Activated naive CD4-positive, alpha-beta T cell treated with anti-CD3 and anti-CD28 coated beads, Interleukin-2, amount 50 U/mL, for 16 hours (primary cell): ENCODE results near the gene ARL4A.
A peak's percentile ranks its signal among the peaks of the same experiment; 100 is the strongest.
"Not testable (repeated sequence)": the region's sequence is repeated elsewhere in the genome, so short reads cannot be mapped to it uniquely, and the experiment has no call there.

Experiments
- DNase-seq: peaks from one replicate; pipeline ENCODE4 v3.0.0-alpha.2; 2020

ARL4A gene

DNA sequence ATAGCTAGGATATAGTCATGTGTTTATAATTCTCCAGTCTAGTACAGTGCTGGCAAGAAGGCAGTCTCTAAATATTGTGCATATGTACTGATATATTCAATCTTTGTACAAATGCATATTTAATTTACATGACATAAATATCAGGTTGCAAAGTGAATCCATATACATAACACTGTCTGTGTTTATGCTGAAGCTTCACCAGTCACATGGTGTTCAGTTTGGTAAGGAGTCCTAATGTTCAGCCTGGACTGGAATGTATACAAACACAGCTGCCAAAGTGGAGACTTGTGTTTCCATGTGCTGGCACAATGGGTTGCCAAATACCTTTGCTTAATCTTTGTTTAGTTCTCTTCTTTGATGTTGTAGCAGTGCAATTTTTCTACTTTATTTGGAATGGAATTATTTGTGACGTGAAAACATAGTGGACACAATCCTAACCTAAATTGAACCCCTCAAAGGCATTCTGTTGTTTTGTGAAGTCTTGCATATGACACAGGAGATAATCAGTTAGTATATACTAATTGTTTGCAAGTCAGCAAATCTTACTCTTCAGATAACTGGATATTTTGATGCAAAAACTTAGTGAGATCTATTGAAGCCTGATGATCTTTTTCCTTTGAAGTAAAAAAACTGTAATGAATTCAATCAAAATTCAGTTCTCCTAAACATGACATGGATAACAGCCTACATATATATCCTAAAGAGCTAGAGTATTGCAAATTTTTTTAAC lies 17.3 kb upstream of the ARL4A start:
- DNase-seq, result no peak

DNA sequence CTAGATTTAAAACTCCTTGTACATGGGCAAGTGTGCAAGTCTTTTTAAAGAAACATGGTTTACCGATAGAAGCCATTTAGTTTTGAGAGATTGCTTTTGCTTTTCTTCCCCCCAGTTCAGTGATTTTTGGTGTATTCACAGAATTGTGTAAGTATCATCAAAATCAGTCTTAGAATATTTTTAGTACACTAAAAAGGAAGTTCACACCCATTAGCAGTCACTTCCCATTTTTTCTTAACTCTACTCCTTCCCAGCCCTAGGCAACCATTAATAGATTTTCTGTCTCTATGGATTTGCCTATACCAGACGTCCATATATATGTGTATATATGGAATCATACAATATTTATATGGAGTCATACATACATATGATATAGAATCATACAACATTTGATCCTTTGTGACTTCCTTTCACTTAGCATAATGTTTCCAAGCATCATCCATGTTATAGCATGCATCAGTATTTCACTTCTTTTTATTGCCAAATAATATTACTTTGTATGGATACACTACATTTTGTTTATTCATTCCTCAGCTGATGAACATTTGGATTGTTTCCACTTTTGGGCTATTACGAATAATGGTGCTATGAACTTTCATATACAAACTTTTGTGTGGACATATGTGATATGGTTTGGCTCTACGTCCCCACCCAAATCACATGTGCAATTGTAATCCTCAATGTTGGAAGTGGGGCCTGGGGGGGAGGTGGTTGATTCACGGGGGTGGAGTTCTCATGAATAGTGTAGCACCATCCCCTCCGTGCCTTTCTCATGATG lies 16.5 kb upstream of the ARL4A start:
- no peak for DNase-seq

DNA sequence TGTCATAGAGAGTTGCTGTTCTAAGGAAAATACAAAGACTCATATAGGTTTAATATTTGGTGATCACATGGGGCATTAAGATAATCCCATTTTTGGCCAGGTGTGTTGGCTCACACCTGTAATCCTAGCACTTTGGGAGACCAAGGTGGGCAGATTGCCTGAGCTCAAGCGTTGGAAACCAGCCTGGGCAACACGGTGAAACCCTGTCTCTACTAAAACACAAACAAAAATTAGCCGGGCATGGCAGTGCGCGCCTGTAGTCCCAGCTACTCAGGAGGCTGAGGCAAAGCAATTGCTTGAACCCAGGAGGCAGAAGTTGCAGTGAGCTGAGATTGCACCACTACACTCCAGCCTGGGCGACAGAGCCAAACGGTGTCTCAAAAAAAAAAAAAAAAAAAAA lies 14.0 kb upstream of the ARL4A start:
- DNase-seq, result not testable (repeated sequence)

DNA sequence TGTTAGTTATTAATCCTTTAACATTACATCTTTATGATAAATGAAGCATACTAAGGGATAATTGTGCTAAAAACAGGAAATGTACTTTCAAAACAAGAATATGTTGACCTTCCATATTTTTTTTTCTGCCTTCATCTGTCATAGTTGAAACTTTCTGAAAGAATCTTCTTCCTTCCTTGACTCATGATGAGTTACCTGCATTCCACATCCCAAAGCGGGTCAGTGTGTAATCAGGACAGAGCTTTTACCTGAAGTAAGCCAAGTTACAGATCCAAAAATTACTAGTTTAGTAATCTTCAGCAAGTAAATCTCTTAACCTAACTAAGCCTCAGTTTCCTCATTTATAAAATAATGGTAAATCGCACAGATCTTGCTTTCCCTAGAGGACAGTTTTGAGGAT lies 13.4 kb upstream of the ARL4A start:
- no peak for DNase-seq

DNA sequence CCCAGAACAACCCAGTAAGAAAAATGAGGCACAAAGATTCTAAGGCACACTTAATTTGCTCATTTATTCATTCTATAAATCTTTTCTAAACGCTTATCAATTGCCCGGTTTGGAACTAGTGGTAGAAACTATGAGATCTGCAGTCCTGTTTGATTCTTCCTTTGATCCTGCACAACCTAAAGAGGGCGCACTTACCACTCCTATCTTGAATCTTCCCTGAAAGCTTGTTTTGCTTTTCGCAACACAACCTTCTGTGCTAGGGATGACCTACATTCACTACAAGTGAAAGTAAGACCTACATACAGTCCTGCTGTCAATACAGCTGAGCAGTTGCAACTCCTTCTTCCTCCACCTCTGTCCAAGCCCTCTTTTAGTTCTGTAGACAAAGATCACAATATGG lies 12.6 kb upstream of the ARL4A start:
- no peak for DNase-seq

DNA sequence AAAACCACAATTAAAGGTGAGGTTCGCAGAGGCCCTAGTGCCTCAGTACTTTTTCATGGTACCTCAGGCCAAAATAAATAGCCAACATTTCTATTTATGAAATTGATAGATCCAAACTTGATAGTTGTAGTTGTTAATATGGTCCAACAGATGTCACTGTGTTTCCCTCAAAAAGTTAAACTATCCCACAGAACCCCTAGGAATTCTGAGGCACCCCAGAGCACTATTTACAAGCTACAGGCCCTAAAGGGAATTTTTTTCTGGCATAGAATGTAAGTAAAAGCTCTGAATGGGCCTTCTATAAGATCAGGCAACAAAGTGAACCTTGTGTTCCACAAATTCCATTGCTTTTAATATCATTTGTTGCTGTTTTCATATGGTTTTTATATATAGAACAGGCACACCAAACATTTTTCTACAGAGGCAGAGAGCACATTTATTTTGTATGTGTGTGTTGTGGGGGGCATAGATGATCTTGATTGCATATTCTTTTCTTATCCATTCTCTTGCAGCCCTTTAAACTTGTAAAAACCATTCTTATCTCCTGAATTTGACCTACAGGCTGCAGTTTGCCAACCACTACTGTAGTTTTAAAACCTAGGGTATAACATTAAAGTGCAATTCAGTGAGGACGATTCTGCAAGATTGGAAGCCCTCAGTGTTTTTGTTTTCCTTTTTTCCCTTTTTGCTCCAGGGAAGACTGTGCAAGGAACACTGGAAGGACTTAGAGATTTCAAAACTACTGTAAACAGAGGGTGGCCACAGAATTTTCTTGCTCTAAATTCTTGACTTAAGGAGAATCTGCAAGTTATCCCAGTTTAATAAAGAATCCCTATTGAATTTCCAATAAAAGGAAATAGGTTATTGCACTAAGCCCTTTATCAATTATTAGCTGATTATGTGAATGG lies 3.5 kb upstream of the ARL4A start:
- no peak for DNase-seq

DNA sequence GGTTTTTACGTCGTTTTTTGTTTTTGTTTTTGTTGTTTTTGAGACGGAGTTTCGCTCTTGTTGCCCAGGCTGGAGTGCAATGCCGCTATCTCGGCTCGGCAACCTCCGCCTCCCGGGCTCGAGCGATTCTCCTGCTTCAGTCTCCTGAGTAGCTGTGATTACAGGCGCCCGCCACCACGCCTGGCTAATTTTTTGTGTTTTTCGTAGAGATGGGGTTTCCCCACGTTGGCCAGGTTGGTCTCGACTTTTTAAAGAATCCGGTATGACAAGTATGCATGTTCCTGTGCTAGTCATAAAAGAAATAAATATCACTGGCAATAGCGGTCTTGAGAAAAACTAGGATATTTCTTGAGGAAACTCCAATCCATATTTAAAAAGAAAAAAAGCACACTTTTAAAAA lies 2.7 kb upstream of the ARL4A start:
- DNase-seq, result no peak

DNA sequence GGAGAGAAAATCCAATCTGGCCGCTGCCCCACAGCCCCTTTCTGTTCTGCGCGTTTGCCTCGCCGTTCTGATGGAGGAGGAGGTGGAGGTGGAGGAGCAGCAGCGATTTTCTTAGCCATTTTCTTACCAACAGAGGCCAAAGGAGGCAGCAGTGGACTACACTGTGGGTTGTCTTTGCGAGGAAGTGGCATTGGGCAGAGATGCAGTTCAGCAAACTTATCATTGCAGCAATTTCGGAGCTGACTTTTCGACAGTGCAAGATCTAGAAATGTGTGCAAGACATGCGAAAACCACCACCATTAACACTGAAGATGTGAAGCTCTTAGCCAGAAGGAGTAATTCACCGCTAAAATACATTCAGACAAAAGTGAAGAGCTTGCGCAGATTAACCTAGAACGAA lies 1.9 kb upstream of the ARL4A start:
- DNase-seq, result peak; percentile 14

DNA sequence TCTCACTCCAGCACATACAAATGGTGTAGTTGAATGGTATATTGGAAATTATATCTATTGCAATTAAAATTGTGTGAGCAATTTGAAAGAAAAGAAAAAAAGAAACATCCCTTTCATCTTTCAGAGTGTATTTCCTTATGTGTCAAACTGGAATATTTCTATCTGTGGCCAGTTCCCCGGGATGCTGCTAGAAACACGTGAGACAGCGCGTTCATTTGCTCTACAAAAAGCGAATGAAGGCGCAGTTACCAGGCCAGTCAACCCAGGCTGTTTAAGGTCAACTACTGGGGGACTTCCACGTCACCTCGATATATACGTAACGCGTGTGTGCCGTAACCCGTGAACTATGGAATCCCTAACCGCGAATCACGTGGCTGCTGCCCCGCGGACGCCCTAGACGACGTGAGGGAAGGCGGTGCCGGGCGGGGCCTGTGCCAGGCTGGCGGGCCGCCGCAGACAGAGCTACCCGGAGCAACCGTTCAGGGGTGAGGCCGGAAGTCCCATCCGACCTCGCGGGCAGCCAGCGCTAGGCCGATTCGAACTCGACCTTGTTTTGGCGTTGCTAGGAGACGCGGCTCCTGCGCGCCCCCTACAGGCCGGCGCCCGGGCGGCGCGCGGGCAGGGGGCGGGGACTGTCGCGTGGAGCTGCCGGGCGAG lies 1.1 kb upstream of the ARL4A start:
- peak; percentile 91 for DNase-seq

DNA sequence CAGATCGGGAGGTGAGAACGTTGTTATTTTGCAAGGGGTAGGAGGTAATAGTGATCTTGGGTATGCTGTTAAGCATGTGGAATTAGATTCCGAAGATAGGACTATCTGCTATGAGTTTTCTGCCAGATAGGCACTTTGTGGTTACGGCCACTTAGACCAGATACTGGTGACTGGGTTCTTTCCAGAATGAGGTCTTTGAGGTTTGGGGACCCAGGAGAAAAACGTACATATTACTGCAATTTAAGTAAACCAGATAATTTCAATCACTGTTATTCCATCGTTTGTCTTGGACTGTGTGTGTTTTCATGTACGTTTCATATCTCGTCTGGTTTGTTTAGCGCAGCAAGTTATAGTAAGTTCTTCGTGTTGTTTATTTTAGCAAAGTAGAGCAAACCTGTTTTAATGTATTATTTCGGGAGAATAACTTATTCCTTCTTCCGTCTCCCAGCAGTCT lies 312 bp downstream of the ARL4A start:
- DNase-seq, result no peak

DNA sequence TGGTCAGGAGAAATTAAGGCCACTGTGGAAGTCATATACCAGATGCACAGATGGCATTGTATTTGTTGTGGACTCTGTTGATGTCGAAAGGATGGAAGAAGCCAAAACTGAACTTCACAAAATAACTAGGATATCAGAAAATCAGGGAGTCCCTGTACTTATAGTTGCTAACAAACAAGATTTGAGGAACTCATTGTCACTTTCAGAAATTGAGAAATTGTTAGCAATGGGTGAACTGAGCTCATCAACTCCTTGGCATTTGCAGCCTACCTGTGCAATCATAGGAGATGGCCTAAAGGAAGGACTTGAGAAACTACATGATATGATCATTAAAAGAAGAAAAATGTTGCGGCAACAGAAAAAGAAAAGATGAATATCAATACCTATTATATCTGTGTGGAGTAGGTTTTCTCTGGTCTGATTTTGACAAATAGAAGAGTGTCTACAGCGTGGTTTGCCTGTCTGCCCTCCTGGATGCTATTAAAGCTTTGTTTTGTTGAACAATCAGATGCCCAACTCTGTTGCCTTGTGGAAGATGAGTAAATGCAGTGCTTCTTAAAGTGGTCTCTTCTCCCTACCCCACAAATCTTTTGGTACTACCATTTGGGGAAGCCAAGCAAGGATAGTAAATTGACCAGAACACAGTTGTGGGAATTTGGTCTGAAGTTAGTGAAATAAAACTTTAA lies 1.2 kb downstream of the ARL4A start:
- DNase-seq, result not testable (repeated sequence)

DNA sequence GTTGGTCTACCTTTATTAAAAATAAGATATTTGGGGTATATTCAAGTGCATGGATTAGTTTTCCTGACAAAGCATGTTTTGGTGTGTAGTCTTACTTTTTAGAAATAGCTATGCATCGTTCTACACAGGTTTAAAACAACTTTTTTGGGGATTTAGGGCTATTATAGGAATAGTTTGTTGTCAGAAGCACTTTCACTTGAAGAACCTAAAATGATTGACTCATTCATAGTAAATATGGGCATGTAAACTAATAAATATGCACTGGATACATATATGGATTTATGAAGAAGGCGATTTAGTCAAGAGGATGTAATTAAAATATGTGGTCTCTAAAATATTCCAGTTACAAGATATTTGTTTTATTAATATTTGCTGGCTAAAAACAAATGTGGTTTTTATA lies 2.0 kb downstream of the ARL4A start:
- no peak for DNase-seq

DNA sequence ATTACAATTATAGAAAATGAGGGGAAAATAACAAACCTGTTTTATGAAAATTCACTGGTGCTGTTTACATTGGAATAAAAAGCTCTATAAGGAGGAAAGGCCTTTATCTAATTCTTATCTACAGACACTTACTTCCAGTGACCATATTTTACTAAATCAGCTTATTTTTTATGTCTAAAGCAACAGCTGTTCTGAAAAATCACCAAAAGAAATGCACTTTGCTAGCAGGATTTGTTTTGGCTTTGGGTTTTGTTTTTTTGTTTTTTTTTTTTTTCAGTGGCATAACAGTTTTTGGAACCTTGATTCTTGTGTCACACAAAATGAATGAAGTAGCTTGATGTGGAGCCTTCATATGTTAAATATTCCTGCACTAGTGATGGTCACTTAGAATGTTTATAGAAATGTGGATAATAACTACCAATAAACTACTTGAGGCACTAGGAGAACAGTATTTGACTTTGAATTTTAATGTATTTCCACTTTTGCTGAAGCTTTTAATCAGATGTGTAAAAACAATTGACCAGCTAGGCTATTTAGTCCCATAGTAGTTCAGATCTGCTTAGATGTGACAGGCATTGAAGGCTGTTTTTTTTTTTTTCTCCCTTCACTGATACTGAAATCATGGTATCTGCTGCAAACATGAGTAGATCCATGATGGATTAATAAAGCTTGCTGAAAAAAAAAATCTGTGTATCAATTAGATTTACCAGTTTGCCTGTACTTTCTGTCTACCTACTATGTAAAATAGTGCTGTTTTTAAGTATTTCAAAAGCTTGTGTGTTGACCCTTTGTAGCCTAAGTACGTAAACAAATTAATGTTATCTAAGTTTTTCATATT lies 2.8 kb downstream of the ARL4A start:
- no peak for DNase-seq

DNA sequence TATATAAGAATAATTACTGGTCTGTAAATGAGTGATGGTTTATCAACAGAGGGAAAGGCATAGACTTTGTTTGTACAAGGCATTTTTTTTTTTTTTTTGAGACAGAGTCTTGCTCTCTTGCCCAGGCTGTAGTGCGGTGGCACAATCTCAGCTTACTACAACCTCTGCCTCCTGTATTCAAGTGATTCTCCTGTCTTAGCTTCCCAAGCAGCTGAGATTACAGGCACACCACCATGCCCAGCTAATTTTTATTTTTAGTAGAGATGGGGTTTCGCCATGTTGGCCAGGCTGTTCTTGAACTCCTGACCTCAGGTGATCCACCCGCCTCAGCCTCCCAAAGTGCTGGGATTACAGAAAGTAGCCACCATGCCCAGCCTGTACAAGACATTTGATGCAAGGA lies 4.0 kb downstream of the ARL4A start:
- DNase-seq, result not testable (repeated sequence)

DNA sequence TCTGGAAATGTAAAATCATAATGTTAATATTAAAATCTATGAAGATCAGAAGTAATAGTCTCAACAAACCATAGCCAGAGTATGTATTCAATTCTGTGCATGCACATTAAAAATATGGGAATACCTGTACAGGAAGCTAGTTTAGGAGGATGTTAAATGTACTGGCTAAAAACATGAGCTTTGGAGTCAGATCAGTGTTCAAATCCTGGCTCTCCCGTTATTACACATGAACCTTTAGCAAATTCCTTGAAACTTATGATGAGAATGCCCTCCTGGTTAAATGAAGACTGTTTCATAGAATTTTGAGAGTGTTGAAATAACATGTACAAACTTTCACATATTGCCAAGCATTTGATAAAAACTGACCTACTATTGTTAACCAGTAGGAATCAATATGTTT lies 4.6 kb downstream of the ARL4A start:
- DNase-seq, result no peak

DNA sequence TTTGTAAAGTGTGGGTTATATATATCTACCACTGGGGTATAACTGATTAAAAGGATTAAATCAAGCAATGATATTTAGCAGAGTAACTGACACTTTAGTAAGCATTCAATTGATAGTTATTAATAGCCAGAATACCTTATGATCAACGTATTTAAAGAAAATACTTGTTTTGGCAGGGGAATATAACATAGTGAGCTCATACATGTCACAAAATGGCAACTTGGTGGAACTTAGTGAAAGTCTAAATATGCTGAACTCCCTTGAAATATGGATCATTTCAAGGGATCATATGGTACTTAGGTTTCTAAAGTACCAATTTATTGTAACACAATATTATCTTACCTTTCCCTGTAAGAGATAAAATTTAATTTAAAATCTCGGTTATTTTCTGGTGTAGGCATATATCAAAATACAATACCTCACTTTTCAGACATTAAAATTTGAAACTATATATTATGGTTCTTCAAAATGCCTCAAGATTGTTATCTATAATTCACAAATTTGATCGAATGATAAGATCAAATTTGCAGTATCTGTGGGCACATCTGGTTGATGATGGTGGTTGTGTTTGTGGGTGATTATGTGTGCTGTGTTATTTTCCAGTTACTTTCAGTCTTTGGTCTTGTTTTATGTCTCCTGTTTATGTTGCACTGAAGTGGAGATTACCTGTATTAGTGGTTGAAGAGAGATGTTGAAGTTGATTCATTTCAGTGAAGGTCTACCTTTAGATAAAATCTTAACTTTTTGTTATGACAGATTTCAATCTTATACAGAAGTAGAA lies 5.2 kb downstream of the ARL4A start:
- no peak for DNase-seq

DNA sequence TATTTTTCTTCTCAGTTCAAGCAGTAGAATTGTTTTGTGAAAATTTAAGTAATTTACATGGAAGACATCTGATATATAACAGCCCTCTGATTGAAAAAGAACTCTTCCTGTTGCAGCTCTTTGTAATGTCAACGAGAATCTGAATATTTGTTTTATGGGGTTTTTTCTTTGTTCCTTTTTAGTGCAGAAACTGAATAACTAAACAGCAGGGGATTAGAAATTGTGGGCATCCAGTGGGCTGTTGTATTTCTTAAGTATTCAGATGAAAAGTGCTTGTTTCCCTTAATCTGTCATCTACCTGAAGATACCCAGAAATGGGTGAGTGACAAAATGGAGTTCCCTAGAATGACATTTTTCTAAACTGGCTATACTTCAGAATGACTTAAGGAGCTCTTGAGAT lies 7.4 kb downstream of the ARL4A start:
- no peak for DNase-seq

DNA sequence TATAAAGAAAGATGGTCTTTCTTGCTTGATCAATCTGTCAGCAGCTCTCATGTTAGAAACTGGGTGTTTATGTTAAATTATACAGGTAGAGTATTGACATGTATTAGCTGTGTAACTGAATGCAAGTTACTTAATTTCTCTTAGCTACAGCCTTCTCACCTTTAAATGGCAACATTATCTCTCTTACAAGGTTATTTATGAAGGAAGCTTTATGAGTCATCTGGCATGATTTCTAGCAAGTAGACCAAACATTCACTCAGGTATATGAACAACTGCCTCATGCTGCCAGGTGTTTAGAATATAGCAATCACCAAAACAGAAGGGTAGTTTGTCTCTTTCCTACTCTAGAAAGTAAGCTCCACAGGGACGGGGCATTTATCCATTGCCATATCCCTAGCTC lies 8.5 kb downstream of the ARL4A start:
- no peak for DNase-seq

DNA sequence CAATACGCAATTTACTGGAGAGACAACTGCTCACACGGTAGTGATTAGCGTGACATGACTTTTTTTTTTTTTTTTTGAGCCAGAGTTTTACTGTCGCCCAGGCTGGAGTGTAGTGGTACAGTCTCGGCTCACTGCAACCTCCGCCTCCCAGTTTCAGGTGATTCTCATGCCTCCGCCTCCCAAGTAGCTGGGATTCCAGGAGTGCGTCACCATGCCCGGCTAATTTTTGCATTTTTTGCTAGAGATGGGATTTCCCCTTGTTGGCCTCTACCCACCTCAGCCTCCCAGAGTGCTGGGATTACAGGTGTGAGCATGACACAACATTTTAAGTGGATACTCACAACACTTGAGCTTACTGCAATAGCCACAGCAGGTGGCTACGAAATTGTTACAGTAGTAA lies 11.9 kb downstream of the ARL4A start:
- no peak for DNase-seq

DNA sequence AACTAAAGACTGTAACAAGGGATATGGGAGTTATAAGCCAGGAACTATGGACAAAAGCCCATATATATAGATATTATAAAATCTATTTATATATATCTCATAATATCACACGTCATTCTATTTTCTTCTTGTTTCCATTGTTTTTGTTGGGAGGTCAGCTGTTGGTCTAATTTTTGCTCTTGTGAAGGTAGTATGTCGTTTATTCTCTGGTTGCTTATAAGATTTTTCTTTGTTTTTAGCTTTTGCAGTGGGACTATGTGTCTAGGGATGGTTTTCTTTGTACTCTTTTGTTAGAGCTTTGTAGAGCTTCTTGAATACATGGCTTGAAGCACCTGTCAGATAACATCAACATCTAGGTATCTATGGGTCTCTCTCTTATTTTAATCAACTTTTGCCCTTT lies 14.0 kb downstream of the ARL4A start:
- no peak for DNase-seq

DNA sequence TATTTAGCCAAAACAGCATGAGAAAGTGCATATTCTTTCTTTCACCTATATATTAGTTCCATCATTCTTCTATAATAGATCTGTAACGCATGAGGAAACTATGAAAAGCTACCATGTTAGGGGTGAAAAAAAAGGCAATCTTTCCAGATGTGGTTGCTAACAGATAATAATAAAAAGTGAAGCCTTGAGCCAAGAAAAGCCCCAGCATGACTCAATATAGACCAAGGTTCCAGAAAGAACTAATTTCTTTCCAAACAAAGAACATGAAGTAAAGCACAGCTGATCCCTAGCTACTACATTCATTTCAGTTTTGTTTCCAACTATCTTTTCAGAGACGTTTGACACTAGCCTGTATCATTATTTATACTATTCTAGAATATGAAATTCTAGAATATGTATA lies 16.4 kb downstream of the ARL4A start:
- DNase-seq, result no peak
